ENCODE results near the gene MYO5B. TPM values are rescaled to one million over a fixed set of nuclear protein-coding genes. Genes with fewer than 3 reads are reported as not detected.
A peak's percentile ranks its signal among the peaks of the same experiment; 100 is the strongest.
"Not testable (repeated sequence)": the region's sequence is repeated elsewhere in the genome, so short reads cannot be mapped to it uniquely, and the experiment has no call there.

The MYO5B gene
- total RNA-seq, 1 experiment from 2014 or later, result 32.1 TPM

GRCh38 chr18:49811151-49811938 lies 383.6 kb downstream of the MYO5B start:
- no peak overlapping the region for H2AFZ ChIP-seq (ENCODE audit: low read depth, low read length, poor library complexity, severe bottlenecking)
- ATAC-seq, result no peak
- no peak overlapping the region for H3K4me2 ChIP-seq (ENCODE audit: low read length)
- peaks cover 5 to 16% of the 10 kb centered on the region in 2 experiments; a peak in 3 of 4 replicates for H3K4me1 ChIP-seq (ENCODE audit: control insufficient read depth in 1 of 2, insufficient read depth in 2 of 2, low read length in 2 of 2)
- POLR2A ChIA-PET, result no interaction called here
- TF ChIP-seq JUND (IDR thresholded peaks at IDR 0.05), result no peak
- no peak for TF ChIP-seq EGR1 (IDR thresholded peaks at IDR 0.05; ENCODE audit: low read depth)
- TF ChIP-seq ATF3 (IDR thresholded peaks at IDR 0.05), result no peak
- TF ChIP-seq TCF7L2 (IDR thresholded peaks at IDR 0.05; ENCODE audit: borderline replicate concordance, extremely low read depth, insufficient read depth, insufficient read length), result no peak
- no peak for TF ChIP-seq POLR2A (IDR thresholded peaks at IDR 0.05; ENCODE audit: borderline replicate concordance, extremely low read depth, insufficient read depth, insufficient read length)
- TF ChIP-seq EZH2phosphoT487 (IDR thresholded peaks at IDR 0.05; ENCODE audit: borderline replicate concordance), result no peak
- CTCF ChIA-PET, result no interaction called here
- no peaks in the 10 kb centered on the region for H4K20me1 ChIP-seq (ENCODE audit: insufficient read depth)
- intact Hi-C loops (cut with micrococcal nuclease), result no loop called here
- no peaks in the 10 kb centered on the region for H3K27me3 ChIP-seq (ENCODE audit: insufficient read depth, low read length)
- H3K4me3 ChIP-seq (replicated peaks in 1 of 2; ENCODE audit: low read depth in 1 of 2, low read length in 2 of 2), result no peak overlapping the region
- no peaks in the 10 kb centered on the region for H3K36me3 ChIP-seq (ENCODE audit: control insufficient read depth in 1 of 2, insufficient read depth in 2 of 2, low read length in 2 of 2)
- DNase-seq (ENCODE audit: low read depth, low spot score), result no peak
- no peak overlapping the region for H3K9ac ChIP-seq (ENCODE audit: low read length)
- H3K9me3 ChIP-seq (ENCODE audit: control insufficient read depth in 1 of 2, insufficient read depth in 1 of 2, low read depth in 1 of 2, low read length in 2 of 2), result no peaks in the 10 kb centered on the region
- H3K9me2 ChIP-seq (ENCODE audit: insufficient read depth), result no peaks in the 10 kb centered on the region
- RAD21 ChIA-PET (ENCODE audit: low non-redundant PET in 1 of 2, low total read pairs in 2 of 2, uncharacterized antibody in 2 of 2, unreplicated experiment in 2 of 2), result no interaction called here
- no TSS peak for BruUV-seq (replicated peaks)
- H3K27ac ChIP-seq (ENCODE audit: low read depth, low read length), result no peak overlapping the region
- no peaks in the 10 kb centered on the region for H3K79me2 ChIP-seq (ENCODE audit: insufficient read depth, low read length)

GRCh38 chr18:49808553-49809191 lies 386.3 kb downstream of the MYO5B start:
- ATAC-seq; H3K79me2 ChIP-seq (ENCODE audit: insufficient read depth, low read length); BruUV-seq (replicated peaks); intact Hi-C loops (cut with micrococcal nuclease); H2AFZ ChIP-seq (ENCODE audit: low read depth, low read length, poor library complexity, severe bottlenecking); H3K4me3 ChIP-seq (replicated peaks in 1 of 2; ENCODE audit: low read depth in 1 of 2, low read length in 2 of 2); H4K20me1 ChIP-seq (ENCODE audit: insufficient read depth); H3K9me3 ChIP-seq (ENCODE audit: control insufficient read depth in 1 of 2, insufficient read depth in 1 of 2, low read depth in 1 of 2, low read length in 2 of 2); H3K36me3 ChIP-seq (ENCODE audit: control insufficient read depth in 1 of 2, insufficient read depth in 2 of 2, low read length in 2 of 2); POLR2A ChIA-PET; H3K9ac ChIP-seq (ENCODE audit: low read length); H3K27me3 ChIP-seq (ENCODE audit: insufficient read depth, low read length); H3K4me2 ChIP-seq (ENCODE audit: low read length); RAD21 ChIA-PET (ENCODE audit: low non-redundant PET in 1 of 2, low total read pairs in 2 of 2, uncharacterized antibody in 2 of 2, unreplicated experiment in 2 of 2); DNase-seq (ENCODE audit: low read depth, low spot score); H3K27ac ChIP-seq (ENCODE audit: low read depth, low read length); CTCF ChIA-PET; H3K9me2 ChIP-seq (ENCODE audit: insufficient read depth): not testable (repeated sequence)
- peak; percentile 29; the same call in 1 of the 2 replicates for TF ChIP-seq CBX3 (IDR thresholded peaks at IDR 0.05; ENCODE audit: low read depth)
- H3K4me1 ChIP-seq (ENCODE audit: control insufficient read depth in 1 of 2, insufficient read depth in 2 of 2, low read length in 2 of 2), result peaks cover 5 to 15% of the 10 kb centered on the region in 2 experiments; a peak in 3 of 4 replicates
